HG03571 (cell line): ENCODE results near the gene RSPO1.

Source experiments
- ATAC-seq: cut with Tn5 transposase; IDR thresholded peaks from one replicate; pipeline ENCODE4 v1.9.1; 2021; ENCODE audit not compliant: unreplicated experiment

The RSPO1 gene

DNA sequence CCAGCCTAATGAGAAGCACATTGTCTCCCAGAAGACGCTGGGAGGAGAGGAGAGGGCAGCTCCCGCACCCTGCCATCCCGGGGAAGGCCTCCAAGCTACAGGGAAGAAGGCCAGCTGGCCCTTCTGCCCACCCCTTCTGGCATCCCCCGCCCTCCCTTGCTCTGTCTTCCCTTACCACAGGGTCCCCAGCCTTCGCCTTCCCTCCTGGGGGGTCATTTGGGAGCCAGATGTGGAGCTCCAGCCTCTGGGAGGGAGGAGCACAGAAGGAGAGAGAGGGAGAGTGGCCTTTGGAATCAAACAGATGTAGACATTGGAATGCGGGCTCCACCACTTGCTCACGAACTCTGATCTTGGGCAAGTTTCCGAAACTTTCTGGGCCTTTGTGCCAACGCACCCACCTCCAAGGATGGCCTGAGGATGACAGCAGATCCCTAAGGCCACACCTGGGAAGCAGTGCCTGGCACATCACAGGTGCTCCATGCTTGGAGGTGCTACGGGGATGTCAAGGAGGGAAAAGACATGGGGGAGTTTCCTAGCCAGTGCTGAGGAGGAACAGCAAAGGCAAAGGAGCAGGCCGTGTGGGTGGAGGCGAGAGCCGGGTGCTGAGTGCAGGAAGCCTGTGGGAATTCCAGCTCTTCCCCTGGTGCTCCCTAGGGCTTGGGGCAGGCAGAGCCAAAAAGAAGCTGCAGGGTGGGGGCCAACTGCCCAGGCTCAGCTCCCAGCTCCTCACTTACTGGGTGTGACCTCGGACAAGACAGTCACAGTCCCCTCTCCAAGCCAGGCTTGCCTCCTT lies 23.1 kb upstream of the RSPO1 start:
- ATAC-seq = no peak

DNA sequence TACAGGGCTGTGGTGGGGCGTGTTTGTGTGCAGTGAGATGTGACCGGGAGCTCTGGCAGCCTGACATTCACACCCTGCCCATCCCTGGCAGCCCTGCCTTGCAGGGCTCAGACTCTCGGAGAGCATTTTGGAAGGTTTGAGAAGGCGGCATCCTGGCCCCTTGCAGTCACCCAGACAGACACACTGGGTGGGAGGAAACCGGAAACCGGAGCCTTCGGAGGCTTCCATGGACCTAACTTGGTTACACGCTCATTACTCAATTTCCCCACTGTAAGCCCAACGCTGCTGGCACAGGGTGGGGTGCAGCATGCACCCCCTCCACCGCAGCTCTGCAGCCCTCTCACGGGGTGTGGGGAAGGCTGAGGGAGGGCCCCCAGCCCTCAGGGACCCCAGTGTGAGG lies 22.2 kb upstream of the RSPO1 start:
- ATAC-seq = no peak

- ATAC-seq = no peak
Measured at GRCh38 chr1:37656026-37656425, 21.3 kb upstream of the RSPO1 start.

GRCh38 chr1:37655274-37655673 lies 20.6 kb upstream of the RSPO1 start:
- ATAC-seq = no peak

GRCh38 chr1:37653906-37654305 lies 19.2 kb upstream of the RSPO1 start:
- no peak for ATAC-seq

- no peak for ATAC-seq
Measured at GRCh38 chr1:37652976-37653375, 18.3 kb upstream of the RSPO1 start.

GRCh38 chr1:37651803-37652202 lies 17.1 kb upstream of the RSPO1 start:
- ATAC-seq = no peak

DNA sequence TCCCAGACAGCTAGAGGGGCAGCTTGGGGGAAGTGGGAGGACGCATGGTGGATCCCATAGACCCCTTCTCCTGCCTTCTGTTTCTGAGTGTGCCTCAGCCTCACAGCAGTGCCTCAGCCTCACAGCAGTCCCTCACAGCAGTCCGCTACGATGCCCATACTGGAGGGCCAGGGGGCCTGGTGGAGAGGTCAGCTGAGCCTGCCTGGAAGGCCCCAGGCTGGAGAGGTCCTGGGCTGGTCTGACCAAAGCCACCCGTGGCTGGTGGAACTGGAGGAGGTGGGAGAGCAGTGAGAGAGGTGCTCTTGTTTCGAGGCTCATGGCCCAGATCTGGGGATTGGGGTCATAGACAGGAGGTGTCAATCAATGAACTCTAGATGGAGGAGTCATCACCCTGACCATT lies 16.0 kb upstream of the RSPO1 start:
- no peak for ATAC-seq

GRCh38 chr1:37650173-37650572 lies 15.5 kb upstream of the RSPO1 start:
- no peak for ATAC-seq

- no peak for ATAC-seq
Measured at GRCh38 chr1:37647281-37647680, 12.6 kb upstream of the RSPO1 start.

GRCh38 chr1:37641059-37641458 lies 6.4 kb upstream of the RSPO1 start:
- ATAC-seq = no peak

GRCh38 chr1:37636435-37636834 lies 1.7 kb upstream of the RSPO1 start:
- no peak for ATAC-seq

- no peak for ATAC-seq
Measured at GRCh38 chr1:37634992-37635902, 555 bp upstream of the RSPO1 start.

- no peak for ATAC-seq
Measured at GRCh38 chr1:37633938-37634243, 801 bp downstream of the RSPO1 start.

GRCh38 chr1:37633040-37633937 lies 1.4 kb downstream of the RSPO1 start:
- no peak for ATAC-seq

- ATAC-seq = no peak
Measured at GRCh38 chr1:37631036-37631435, 3.7 kb downstream of the RSPO1 start.

DNA sequence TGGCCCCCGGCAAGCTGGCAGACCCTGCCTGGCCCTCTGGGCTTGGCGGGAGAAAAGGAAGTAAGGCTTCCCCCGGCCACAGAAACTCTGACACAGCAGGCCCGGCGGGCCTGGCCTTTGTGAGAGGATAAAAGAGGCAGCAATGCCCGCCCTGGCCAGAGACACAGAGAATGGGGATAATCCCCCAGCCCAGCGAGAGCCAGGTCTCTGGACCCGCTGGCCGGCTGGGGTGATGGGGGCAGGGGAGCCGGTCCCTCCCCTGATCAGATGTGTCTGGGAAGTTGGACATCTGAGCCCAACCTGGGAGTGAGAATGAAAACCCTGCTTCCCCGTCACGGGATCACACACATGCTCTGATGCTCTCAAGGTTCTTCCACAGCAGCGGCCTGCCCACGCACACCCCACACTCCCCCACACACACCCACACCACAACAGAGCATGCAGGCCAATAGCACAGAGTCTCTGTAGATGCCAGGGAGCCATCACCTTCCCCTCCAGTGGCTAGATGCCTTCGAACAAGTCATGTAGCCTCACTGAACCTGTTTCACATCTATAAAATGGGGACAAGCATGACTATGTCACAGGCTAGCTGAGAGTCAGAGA lies 4.2 kb downstream of the RSPO1 start:
- ATAC-seq = no peak

DNA sequence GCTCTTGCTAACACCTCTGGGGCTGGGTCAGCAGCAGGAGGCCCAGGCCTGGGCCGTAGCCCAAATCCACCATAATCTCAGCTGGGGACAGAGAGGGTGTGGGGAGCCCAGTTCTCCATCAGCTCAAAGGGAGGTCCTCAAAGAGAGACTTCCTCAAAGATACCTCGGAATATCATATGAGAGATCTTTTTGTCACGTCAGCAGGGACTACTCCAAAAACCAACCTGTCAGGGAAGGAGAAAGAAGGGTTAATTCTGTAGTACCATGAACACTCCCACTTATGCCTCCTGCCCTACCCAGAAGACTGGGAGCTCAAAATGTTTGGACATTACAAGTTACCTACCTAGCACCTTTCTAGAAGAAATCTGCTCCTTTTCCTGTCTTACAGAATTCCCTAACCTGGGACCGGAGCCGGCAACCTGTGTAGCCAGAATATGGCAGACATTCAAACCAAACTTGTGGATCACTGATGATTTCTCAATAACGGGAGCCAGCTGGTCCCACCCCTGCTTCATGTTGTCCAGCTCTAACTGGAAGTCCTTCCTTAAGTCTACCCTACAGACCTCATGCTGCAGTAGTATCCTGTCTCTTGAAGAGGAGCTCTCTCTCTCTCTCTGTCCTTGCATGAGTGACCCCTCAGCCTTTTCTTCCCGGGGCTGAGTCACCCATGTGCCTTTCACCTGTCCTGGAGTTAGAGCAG lies 4.8 kb downstream of the RSPO1 start:
- no peak for ATAC-seq

DNA sequence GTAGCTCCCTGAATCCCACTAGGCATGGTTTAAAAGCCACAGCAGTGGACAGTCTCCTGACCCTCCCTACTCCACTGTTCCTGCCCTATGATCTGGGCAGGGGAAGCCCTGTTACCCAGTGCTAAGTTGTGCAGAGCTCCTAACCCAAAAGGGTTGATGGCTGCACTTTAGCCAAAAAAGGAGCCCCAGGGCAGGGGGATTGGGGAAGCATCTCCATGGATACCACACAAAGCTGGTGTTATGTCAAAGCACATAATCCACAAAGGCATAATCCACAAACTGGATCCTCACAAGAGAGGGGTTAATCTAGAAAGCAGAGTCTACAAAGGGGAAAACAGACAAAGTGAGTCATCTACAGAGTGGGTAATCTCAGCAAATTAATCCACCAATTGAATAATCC lies 5.7 kb downstream of the RSPO1 start:
- ATAC-seq = no peak

DNA sequence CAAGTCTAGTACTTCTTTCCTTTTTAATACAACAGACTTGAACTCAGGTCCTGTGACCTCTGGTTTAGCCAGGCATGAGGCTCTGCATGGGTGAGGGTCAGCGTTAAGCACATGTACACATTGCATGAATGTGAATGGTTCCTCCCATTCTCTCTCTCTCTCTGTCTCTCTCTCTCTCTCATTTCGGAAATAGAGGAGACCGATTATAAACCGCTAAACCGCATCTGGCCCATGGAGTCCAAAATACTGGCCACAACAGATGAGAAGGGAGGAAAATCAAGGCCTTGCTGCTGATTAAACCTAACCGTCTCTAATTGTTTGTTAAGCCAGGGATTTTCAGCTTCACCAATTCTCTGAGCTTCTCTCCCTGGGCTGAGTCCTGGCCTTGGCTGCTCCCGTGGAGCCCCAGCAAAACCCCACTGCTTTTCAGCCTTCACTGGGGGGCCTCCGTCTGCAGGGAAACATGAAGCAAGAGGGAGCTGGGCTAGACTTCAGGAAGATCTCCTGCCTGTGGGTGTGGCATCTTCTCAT lies 6.6 kb downstream of the RSPO1 start:
- ATAC-seq = no peak
